Measurements from ENCODE around the gene INTS2.

DNA sequence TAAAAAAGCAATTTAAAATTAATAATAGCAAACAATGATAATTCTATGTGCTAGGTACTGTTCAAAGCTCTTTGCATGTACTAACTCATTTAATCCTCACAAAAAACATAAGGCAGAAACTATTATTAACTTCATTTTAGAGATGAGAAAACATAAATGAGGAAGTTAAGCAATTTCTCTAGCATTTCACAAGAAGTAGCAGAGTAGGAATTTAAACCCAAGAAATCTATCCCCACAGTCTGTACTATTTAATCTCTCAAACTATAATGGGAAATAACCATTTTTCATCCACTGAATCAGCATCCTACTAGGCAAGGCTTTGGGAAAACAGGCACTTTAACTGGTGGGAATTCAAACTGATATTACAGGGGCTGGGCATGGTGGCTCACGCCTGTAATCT, 42.2 kb upstream of the INTS2 start:
- TF ChIP-seq, protein P1, sequence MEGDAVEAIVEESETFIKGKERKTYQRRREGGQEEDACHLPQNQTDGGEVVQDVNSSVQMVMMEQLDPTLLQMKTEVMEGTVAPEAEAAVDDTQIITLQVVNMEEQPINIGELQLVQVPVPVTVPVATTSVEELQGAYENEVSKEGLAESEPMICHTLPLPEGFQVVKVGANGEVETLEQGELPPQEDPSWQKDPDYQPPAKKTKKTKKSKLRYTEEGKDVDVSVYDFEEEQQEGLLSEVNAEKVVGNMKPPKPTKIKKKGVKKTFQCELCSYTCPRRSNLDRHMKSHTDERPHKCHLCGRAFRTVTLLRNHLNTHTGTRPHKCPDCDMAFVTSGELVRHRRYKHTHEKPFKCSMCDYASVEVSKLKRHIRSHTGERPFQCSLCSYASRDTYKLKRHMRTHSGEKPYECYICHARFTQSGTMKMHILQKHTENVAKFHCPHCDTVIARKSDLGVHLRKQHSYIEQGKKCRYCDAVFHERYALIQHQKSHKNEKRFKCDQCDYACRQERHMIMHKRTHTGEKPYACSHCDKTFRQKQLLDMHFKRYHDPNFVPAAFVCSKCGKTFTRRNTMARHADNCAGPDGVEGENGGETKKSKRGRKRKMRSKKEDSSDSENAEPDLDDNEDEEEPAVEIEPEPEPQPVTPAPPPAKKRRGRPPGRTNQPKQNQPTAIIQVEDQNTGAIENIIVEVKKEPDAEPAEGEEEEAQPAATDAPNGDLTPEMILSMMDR (IDR thresholded peaks at IDR 0.05), result no peak
- TF ChIP-seq POLR2A (IDR thresholded peaks at IDR 0.05; ENCODE audit: low read depth), result no peak
